ENCODE results near the gene BLOC1S3.

Gene BLOC1S3

DNA sequence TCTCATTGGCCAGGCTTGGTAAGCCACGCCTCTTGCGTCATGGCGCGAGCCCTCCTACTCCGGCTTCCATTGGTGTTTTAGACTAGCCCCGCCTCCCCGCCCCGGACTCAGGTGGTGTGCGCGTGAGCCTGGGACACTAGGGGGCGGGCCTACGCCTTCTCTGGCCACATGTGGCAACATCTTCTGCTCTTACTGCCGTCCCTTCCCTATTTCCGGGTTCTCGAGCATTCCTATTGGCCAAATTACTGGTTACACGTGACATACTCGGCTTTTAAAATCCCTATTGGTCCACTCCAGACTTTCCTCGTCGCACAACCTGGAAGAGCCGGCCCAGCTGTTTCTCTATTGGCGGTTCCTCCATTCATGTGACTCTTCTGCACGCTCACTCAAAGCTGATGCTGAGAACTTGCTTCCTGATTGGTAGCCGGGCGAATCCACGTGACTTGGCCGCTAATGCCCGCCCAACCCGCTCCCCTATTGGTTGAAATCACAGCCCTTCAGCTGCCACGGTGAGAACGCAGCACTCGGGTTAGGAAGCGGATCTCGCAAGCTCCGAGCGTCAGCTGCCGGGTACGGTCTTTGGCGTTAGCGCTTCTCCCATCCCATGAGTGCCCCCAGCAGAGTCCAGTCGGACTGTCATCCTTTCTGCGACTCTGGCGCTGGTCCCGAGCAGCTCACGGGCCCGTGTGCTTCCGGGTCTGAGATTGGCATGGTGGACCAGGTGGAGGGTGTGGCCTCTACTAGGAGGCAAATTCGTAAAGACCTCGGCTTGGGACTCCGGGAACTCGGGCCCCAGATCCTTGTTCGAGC, at the start of gene BLOC1S3:
Gene BLOC1S3 (plus strand): TSS at position 523 of the 810 bp plus-strand sequence. CDS start 513 bp downstream, outside the sequence.
- Histone ChIP-seq H3K4me3 (ENCODE audit: low read depth in 1 of 2, low read length in 2 of 2) (peak within 1 kb of the TSS; percentile 72 to 92), H3K4me1 (ENCODE audit: insufficient read depth, low read length) (peaks cover 33% of the 10 kb centered on the region), H3K9me3 (ENCODE audit: insufficient read depth, low read length, severe bottlenecking) (no peaks in the 10 kb centered on the region), H3K9ac (ENCODE audit: low read depth, low read length) (peak within 1 kb of the TSS; percentile 73), H2AFZ (ENCODE audit: low read depth, low read length) (peak within 1 kb of the TSS; percentile 94), H3K4me2 (ENCODE audit: insufficient read depth, low read length) (peak within 1 kb of the TSS; percentile 83), H3K27me3 (ENCODE audit: insufficient read depth, low read length, poor library complexity) (no peaks in the 10 kb centered on the region), H3K79me2 (ENCODE audit: insufficient read depth, low read length) (peaks cover 31% of the 10 kb centered on the region), H3K27ac (ENCODE audit: low read length) (peak within 1 kb of the TSS; percentile 76), H3K36me3 (ENCODE audit: insufficient read depth, low read length) (peaks cover 13% of the 10 kb centered on the region), H4K20me1 (ENCODE audit: insufficient read depth, low read length) (peaks cover 8% of the 10 kb centered on the region)
- ATAC-seq (ENCODE audit: insufficient read depth, low read depth) (peak; percentile 88), DNase-seq (peak; percentile 100)
- TF ChIP-seq, protein P1, sequence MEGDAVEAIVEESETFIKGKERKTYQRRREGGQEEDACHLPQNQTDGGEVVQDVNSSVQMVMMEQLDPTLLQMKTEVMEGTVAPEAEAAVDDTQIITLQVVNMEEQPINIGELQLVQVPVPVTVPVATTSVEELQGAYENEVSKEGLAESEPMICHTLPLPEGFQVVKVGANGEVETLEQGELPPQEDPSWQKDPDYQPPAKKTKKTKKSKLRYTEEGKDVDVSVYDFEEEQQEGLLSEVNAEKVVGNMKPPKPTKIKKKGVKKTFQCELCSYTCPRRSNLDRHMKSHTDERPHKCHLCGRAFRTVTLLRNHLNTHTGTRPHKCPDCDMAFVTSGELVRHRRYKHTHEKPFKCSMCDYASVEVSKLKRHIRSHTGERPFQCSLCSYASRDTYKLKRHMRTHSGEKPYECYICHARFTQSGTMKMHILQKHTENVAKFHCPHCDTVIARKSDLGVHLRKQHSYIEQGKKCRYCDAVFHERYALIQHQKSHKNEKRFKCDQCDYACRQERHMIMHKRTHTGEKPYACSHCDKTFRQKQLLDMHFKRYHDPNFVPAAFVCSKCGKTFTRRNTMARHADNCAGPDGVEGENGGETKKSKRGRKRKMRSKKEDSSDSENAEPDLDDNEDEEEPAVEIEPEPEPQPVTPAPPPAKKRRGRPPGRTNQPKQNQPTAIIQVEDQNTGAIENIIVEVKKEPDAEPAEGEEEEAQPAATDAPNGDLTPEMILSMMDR (IDR thresholded peaks at IDR 0.05; ENCODE audit: borderline replicate concordance, extremely low read depth, low read length, poor library complexity, severe bottlenecking): peak; percentile 61
- no peak for TF ChIP-seq EZH2 (IDR thresholded peaks at IDR 0.05; ENCODE audit: borderline replicate concordance, low read depth, low read length, severe bottlenecking)

DNA sequence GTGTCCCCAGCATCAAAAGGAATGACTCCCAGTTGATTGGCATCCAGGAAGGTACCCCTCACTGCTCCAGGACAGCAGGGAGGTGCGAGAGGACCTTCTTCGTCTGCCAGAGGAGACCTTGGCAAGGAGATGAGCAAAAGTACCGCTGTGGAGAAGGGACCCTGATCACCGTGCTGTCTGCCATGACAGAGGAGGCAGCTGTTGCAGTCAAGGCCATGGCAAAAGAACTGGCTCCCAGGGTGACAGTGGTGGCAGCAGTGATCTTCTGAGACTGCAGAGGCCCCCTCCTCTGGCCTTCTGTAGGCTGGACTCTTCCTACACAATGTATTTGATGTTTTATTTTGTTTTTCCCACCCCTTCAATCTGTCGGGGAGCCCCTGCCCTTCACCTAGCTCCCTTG, 49.8 kb upstream of the BLOC1S3 start:
- DNase-seq (no peak), ATAC-seq (ENCODE audit: insufficient read depth, low read depth) (no peak)
- H3K9ac ChIP-seq (ENCODE audit: low read depth, low read length): no peak overlapping the region
- H4K20me1 ChIP-seq (ENCODE audit: insufficient read depth, low read length): peaks cover 74% of the 10 kb centered on the region
- peaks cover 9% of the 10 kb centered on the region for H3K36me3 ChIP-seq (ENCODE audit: insufficient read depth, low read length)
- H3K4me1 ChIP-seq (ENCODE audit: insufficient read depth, low read length): no peaks in the 10 kb centered on the region
- no peak overlapping the region for H2AFZ ChIP-seq (ENCODE audit: low read depth, low read length)
- no peak overlapping the region for H3K27ac ChIP-seq (ENCODE audit: low read length)
- no peaks in the 10 kb centered on the region for H3K9me3 ChIP-seq (ENCODE audit: insufficient read depth, low read length, severe bottlenecking)
- no peaks in the 10 kb centered on the region for H3K27me3 ChIP-seq (ENCODE audit: insufficient read depth, low read length, poor library complexity)
- no peak overlapping the region for H3K4me3 ChIP-seq (ENCODE audit: low read depth in 1 of 2, low read length in 2 of 2)
- H3K4me2 ChIP-seq (ENCODE audit: insufficient read depth, low read length): no peak overlapping the region
- no peak for TF ChIP-seq EZH2 (IDR thresholded peaks at IDR 0.05; ENCODE audit: borderline replicate concordance, low read depth, low read length, severe bottlenecking)
- TF ChIP-seq, protein P1 (IDR thresholded peaks at IDR 0.05; ENCODE audit: borderline replicate concordance, extremely low read depth, low read length, poor library complexity, severe bottlenecking): no peak
- H3K79me2 ChIP-seq (ENCODE audit: insufficient read depth, low read length): peaks cover 86% of the 10 kb centered on the region

GRCh38 chr19:45130236-45130635, 48.3 kb upstream of the BLOC1S3 start:
- Histone ChIP-seq H3K9ac (ENCODE audit: low read depth, low read length) (no peak overlapping the region), H3K9me3 (ENCODE audit: insufficient read depth, low read length, severe bottlenecking) (no peaks in the 10 kb centered on the region), H2AFZ (ENCODE audit: low read depth, low read length) (no peak overlapping the region), H3K4me2 (ENCODE audit: insufficient read depth, low read length) (no peak overlapping the region), H4K20me1 (ENCODE audit: insufficient read depth, low read length) (peaks cover 73% of the 10 kb centered on the region), H3K36me3 (ENCODE audit: insufficient read depth, low read length) (peaks cover 9% of the 10 kb centered on the region; the same call in 1 of the 2 replicates), H3K4me1 (ENCODE audit: insufficient read depth, low read length) (no peaks in the 10 kb centered on the region), H3K79me2 (ENCODE audit: insufficient read depth, low read length) (peaks cover 87% of the 10 kb centered on the region), H3K4me3 (ENCODE audit: low read depth in 1 of 2, low read length in 2 of 2) (no peak overlapping the region), H3K27me3 (ENCODE audit: insufficient read depth, low read length, poor library complexity) (no peaks in the 10 kb centered on the region), H3K27ac (ENCODE audit: low read length) (no peak overlapping the region)
- TF ChIP-seq, protein P1 (IDR thresholded peaks at IDR 0.05; ENCODE audit: borderline replicate concordance, extremely low read depth, low read length, poor library complexity, severe bottlenecking): no peak
- no peak for TF ChIP-seq EZH2 (IDR thresholded peaks at IDR 0.05; ENCODE audit: borderline replicate concordance, low read depth, low read length, severe bottlenecking)
- ATAC-seq (ENCODE audit: insufficient read depth, low read depth): no peak
- DNase-seq: no peak

All from DND-41 (cell line).